Inferior parietal cortex (tissue), 1 donor: ENCODE results near the gene HBM.
"Not testable (repeated sequence)": the region's sequence is repeated elsewhere in the genome, so short reads cannot be mapped to it uniquely, and the experiment has no call there.

ENCODE experiments used
- DNase-seq: peaks from one replicate; pipeline ENCODE4 v3.0.0-alpha.2; 2016; ENCODE audit errors: extremely low spot score

Gene HBM

GRCh38 chr16:165539-166374, at the start of gene HBM:
TSS of gene HBM (plus strand) at chr16:165978. CDS start at chr16:165998, 20 bp downstream.
- no peak for DNase-seq

GRCh38 chr16:116015-116414, 49.8 kb upstream of the HBM start:
- DNase-seq = no peak

- no peak for DNase-seq
These were observed 48.1 kb upstream of the HBM start for GRCh38 chr16:117379-118365.

GRCh38 chr16:118857-119256, 46.9 kb upstream of the HBM start:
- no peak for DNase-seq

GRCh38 chr16:119295-119694, 46.5 kb upstream of the HBM start:
- no peak for DNase-seq

GRCh38 chr16:119835-120491, 45.8 kb upstream of the HBM start:
- DNase-seq = no peak

GRCh38 chr16:120756-121155, 45.0 kb upstream of the HBM start:
- DNase-seq = no peak

GRCh38 chr16:122361-122760, 43.4 kb upstream of the HBM start:
- DNase-seq = no peak

GRCh38 chr16:123558-124350, 42.0 kb upstream of the HBM start:
- DNase-seq = not testable (repeated sequence)

- DNase-seq = no peak
These were observed 40.8 kb upstream of the HBM start for GRCh38 chr16:125011-125410.

GRCh38 chr16:129075-129474, 36.7 kb upstream of the HBM start:
- no peak for DNase-seq

GRCh38 chr16:130533-131173, 35.1 kb upstream of the HBM start:
- no peak for DNase-seq

- DNase-seq = no peak
These were observed 33.7 kb upstream of the HBM start for GRCh38 chr16:132120-132519.

GRCh38 chr16:133716-134115, 32.1 kb upstream of the HBM start:
- no peak for DNase-seq

GRCh38 chr16:138049-138417, 27.7 kb upstream of the HBM start:
- DNase-seq = no peak

GRCh38 chr16:140175-140857, 25.5 kb upstream of the HBM start:
- no peak for DNase-seq

GRCh38 chr16:142405-142967, 23.3 kb upstream of the HBM start:
- DNase-seq = no peak

- no peak for DNase-seq
These were observed 22.7 kb upstream of the HBM start for GRCh38 chr16:143047-143446.

- DNase-seq = no peak
These were observed 22.3 kb upstream of the HBM start for GRCh38 chr16:143456-143855.

- no peak for DNase-seq
These were observed 21.0 kb upstream of the HBM start for GRCh38 chr16:144797-145252.
